GM21390 (cell line): ENCODE results near the gene ACKR4.
"Not testable (repeated sequence)": the region's sequence is repeated elsewhere in the genome, so short reads cannot be mapped to it uniquely, and the experiment has no call there.

Experiments
- ATAC-seq: cut with Tn5 transposase; IDR thresholded peaks from one replicate; pipeline ENCODE4 v1.9.1; 2021; ENCODE audit not compliant: unreplicated experiment

ACKR4 gene

DNA sequence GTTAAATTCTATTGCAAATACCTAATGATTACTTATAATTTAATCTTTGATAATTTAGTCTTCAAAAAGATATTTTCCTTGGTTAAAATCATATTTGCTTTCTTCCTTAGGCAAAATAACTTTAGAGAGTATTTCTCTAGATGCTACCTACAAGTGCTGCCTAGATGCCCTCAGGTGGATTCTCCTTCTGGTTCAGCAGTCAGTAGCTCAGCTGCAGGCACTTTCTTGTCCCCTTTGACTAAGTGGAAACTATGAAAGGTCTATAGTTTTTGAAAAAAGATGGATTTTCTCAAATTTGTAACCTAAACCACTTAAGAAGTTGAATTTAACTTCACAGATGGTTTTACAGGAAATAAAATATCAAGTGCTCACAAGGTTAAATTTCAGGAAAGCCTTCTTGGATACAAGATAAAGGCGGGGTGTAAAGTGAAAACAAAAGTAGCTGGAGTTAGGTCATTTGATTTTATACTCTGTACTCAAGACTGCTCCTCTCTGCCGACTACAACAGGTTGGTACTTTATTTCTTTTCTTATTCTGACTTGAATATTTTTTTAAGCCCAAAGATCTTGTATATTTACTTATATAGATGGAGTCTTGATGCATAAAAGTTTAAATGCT is at the start of gene ACKR4:
Gene ACKR4, plus strand, starts transcription at position 455 of the 618 bp plus-strand sequence. CDS start 3,128 bp downstream, outside the sequence.
- peak; percentile 59 for ATAC-seq

DNA sequence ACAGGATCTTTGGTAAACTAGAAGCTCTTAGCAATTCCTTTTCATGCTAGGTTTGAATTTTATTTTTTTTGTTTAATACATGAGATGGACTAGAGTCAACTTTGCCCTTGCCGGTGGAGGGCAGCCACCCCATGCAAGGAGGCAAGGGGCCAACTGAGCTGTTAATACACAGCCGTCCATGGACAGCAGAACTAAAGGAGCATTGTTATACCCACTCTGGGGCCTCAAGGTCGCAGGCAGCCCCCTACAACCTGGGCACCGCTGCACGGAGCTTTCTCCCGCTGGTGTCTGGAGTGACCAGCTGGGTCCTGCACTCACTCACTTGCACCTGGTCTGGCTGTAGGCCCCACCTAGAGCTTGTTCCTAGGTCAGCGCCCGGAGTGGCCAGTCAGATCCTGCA is 47.9 kb upstream of the ACKR4 start:
- ATAC-seq, result no peak

DNA sequence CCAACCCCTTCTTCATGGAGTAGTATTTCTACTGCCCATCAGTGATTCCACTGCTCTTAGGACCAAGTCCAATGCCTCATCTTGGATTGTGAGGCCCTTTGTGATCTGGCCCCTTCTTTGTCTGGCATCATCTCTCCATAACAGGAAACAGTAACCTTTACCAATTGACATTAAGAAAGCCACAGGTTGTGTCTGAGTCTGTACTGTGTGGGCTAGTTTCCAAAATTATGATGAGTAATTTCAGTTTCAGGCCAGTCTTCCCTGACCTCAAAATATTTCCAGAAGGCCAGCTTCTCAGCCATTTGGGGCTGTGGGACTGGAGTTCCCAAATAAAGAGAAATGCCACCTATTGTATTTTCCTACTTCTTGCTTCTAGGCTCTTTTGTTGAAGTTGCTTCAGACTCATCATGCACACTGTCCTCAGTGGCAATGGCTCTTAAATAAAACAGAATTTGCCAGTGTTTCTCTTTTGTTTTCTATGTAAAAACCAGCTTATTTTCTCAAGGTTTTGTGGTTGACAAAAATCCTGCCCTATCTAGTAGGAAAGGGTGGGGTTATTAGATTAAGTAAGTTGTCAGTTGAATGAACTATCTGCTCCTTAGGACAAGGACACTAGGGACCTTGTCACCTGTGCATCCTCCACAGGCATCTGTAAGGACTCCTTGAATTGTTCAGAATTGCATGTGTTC is 47.0 kb upstream of the ACKR4 start:
- ATAC-seq, result peak; percentile 92

DNA sequence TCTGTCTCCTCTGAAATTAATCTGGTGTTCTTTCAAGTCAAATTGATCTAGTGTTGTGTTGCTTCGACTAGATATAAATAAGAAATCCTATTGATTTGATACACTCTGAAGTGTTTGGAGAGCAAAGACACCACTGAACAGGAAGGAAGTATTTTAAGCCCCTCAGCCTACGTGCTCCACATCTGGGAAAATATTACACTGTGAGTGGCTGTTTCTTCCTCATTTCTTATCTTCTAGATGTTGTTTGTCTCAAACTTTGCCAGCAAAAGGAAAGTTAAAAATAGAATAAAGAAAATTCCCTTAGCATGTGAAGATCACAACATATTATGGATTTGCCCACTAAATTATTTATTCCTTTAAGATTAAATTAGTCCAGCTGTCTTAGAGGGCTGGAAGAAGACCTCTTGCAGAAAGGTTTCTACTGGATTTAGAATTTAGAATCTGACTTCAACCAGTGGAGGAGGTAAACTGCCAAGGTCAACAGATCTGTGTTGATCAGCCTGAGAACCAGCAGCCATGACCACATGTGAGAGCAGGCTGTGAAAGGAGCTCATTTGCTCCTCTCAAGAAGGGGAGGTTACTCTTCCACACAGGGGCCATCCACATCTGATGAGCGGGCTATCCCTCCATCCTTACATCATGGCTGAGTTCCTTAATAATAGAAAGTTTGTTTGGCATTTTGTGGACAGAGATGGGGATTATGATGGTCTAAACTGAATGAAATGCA is 46.3 kb upstream of the ACKR4 start:
- ATAC-seq, result peak; percentile 8

DNA sequence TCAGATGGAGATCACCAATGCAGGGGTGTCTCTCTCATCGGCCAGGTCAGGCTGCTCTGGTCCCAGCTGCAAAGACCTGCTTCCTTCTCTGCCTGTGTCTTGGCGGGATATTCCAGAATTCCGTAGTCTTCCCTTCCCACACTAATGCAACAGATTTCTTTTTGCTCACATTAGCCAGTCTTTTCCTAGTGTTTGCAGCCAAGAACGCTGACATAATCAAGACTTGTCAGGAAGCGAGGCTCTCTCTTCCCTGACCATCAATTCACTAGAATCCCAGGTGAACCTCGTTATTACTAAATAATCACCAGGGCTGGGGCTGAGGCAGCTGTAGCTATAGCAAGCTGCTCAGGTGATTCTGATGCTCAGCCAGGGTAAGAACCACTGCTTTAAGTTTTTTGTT is 43.2 kb upstream of the ACKR4 start:
- ATAC-seq, result no peak

DNA sequence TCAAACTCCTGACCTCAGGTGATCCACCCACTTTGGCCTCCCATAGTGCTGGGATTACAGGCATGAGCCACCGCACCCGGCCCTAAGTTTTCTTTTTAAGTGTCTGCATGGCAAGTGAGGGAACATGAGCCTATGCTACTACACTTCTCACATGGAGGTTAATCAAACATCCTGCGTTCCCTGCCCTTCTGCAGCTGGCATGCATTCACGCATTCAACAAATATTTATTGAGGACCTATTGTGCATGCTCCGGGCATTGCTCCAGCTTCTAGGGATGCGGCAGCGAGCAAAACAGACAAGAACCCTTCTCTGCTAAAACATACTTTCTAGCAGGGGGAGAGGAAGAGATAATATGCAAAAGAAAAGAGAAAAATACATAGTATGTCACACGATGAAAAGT is 42.6 kb upstream of the ACKR4 start:
- no peak for ATAC-seq

DNA sequence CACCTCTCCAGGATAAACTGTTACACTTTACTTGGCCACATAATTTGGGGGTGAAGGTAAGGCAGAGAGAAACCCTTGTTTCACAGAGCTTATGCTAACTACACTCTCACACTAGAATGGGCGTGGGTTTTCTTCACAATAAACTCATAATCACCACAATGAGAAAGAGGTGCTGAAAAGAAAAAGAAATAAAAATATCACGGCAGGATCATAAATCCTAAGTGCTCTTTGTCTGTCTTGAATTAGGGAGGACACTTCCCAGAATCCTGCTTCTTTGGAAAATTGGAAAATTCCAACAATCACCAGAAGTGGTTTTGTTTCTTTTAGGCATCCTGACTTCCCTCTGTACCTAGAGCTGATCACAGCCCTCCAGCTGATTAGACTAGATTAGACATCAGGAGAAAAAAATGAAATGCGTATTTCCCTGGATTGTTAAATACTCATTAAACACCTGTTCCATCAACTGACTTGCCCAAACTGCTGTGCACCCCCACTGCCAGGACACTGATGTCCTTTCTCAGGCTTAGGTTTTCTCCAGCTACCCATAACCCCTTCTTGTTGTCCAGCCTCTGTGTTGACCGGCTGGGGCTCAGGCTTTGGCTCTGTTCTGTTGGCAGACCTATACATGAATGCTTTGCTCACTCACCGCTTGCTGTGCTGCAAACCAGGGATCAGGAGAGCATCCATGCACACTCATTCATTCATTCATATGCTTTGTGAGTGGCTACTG is 41.6 kb upstream of the ACKR4 start:
- no peak for ATAC-seq

DNA sequence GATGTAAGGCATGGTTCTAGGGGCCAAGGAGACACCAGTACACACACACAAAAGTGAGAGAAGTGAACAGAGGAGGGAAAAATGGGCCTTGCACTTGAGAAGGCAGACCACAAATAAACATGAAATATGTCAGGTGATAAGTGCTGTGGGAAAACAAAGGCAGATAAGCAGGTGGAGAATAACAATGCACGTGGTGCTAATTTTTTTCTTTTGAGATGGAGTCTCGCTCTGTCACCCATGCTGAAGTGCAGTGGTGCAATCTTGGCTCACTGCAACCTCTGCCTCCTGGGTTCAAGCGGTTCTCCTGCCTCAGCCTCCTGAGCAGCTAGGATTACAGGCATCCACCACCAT is 41.1 kb upstream of the ACKR4 start:
- ATAC-seq, result not testable (repeated sequence)

DNA sequence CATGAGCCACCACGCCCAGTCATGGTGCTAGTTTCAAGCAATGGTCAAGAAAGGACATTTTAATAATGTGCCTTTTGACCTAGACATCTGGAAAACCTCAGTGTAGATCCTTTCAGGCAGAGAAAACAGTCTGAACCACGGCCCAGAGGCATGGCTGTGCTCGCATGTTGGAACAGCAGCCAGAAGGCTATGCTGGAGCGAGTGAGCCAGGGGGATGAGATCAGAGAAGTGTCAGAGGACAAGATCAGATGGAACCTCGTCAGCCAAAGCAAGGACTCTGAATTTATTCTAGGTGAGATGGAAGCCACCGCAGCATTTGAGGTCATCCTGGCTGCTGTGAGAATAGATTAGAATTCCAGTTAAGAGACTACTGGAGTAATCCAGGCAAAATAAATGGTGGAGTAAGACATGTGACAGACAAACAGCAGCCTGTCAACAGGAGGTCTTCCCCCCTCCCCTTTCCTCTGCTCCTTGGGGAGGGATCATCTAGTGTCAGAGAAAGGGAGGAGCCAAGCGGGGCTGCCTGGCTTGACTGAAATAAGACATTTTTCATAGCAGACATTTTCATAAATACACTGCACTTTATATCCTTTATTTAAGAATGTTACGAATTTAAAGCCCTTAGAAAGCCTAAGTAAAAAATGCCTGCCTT is 40.4 kb upstream of the ACKR4 start:
- no peak for ATAC-seq

DNA sequence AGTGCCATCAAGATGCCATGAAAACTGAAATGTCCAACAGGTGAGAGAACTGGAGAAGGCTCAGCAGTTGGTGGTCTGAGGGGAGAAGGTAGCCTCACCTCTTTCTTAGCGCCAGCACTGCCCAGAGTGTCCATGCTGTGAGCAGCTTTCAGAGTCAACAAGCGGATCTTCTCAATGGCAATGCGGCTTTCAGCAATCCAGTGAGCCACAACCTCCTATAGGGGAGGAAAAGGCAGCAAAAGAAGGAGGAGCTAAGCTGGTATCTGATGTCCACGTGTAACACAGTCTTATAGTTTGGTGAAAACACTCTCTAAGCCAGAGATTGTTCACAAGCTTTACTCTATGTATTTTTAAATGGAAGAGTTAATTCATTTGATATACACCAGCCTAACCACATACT is 36.1 kb upstream of the ACKR4 start:
- no peak for ATAC-seq

DNA sequence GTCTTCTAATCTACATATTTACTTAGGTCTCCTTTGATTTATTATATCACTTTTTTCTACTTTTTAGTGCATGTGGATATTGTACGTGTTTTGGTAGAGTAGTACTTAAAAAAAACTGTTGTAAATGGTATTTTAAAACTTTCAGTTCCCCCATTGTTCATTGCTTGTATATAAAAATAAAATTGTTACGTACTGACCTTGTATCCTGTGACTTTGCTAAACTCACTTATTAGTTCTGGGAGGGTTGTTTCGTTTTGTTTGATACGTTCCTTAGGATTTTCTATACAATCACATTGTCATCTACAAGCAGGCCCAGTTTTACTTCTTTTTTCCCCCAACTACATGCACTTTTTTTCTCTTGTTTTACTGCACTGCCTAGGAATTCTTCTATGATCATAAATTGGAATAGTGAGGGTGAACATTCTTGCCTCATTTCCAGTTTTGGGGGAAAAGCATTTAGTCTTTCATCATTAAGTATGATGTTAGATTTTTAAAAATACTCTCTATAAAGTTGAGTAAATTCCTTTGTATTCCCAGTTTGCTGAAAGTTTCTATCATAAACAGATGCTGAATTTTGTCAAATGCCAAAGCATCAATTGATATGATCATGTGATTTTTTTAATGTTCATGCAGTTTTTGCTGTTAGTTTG is 33.5 kb upstream of the ACKR4 start:
- no peak for ATAC-seq

DNA sequence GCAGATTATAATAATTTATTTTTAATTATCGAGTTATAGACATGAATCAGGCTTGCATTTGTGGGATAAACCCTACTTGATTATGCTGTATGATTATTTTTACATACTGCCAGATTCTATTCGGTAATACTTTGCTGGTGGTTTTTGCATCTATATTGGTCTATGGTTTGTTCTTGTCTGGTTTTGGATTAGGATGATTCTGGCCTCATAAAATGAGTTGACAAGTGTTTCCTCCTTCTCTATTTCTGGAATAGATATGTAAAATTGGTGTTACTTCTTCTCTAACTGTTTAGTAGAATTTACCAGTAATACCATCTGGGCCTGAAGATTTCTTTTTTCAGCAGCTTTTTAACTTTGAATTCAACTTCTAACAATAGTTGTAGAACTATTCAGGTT is 33.0 kb upstream of the ACKR4 start:
- ATAC-seq, result no peak

DNA sequence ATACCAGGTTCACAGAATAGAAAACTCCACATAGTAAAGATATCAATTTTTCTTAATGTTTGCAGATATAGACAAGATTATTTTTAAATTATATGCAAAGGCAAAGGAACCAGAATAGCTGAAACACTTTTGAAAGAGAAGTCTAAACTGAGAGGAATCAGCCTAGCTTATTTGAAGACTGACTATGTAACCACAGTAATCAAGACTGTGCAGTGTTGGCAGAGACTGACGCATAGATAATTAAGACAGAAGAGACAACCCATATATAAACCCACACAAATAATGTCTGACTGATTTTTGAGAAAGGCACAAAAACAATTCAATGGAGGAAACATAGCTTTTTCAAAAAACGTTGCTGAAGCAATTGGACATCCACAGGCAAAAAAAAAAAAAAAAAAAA is 28.6 kb upstream of the ACKR4 start:
- no peak for ATAC-seq

DNA sequence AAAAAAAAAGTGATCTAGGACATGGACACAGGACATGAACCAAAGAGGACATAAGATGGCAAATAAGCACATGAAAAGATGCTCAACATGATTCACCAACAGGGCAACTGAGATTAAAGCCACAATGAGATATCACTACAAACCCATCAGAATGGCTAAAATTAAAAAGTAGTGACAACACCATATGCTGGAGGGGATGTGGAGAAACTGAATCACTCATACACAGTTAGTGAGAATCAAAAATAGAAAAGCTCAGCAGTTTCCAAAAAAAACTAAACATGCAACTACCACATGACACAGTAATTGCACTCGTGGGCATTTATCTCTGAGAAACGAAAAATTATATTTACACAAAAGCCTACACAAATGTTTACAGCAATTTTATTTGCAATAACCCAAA is 27.9 kb upstream of the ACKR4 start:
- no peak for ATAC-seq

DNA sequence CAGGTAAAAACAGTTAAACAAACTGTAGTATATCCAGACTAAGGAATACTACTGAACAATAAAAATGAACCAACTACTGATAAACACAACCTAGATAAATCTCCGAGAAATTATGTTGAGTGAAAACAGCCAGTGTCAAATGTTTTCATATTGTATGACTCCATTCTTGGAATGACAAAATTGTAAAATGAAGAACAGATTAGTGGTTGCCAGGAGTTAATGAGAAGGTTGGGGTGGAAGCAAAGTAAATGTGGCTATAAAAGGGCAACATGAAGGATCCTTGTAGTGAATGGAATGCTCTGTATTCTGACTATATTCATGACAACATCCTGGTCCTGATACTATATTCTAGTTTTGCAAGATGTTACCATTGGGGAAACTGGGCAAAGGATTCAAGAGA is 27.5 kb upstream of the ACKR4 start:
- ATAC-seq, result no peak

DNA sequence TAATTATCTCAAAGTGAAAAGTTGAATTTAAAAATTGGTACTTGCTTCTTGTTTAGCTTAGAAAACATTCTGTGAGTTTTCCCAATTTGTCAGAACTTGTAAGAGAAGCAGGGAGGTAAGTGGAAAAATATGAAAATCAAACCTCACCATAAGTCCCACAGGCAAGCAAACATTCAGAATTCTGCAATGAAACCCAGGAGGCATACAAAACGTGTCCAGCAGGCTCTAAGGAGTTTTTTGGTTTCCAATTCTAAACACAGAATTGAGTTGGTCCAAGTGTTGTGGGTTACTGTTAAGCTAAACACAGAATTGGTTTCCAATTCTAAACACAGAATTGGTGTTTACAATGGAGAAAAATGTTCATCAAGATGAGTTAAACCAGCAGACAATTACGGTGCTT is 27.1 kb upstream of the ACKR4 start:
- no peak for ATAC-seq

DNA sequence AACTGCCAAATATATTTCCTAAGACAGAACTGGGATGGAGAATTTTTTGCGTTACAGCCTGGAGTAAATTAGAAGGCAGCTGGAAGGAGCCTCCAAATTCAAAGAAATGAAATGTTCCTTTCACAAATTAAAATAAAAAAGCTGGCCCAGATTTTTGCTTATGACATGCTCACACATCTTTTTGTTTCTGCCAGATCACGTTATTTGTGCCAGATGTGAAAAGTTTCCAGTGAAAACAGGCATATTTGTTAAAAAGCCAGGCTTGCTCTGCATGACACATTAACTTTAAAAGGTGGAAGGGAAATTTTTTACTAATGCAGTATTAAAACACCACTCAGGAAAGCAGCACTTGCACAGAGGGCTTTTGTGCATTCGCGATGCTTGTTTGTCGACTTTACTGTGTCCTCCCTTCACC is 23.3 kb upstream of the ACKR4 start:
- ATAC-seq, result no peak

DNA sequence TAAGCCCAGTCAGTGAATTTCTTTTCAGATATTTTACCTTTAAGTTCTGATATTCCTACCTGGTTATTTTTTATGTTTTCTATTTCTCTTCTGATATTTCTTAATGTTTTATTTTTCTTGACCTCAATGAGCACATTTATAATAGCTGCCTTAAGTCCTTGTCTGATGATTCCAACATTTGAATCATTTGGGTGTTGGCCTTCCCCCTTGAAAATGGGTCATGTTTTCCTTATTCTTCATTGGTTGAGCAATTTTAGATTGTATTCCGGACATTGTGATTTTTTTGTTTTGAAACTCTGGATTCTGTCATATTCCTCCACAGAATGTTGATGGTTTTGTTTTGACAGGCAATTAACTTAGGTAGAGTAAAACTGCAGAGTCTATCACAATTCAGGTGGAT is 9.7 kb upstream of the ACKR4 start:
- ATAC-seq, result no peak

DNA sequence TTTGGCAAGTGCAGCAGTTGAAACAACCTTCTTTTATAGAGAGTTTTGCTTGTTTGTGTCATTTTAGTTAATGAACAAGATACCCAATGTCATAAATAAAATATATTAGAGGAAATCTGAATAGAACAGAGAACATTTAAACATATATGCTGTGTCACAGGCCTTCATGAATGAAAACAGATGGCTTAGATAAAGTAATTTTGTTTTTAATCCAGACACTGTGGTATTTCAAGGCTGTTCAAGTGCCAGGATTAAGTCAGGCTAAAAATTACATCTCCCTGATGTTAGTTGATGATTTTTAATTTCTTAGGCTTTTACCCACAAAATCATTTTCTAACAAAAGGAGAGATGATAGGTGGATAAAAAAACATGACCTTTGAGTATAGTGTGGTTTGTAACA is 4.9 kb upstream of the ACKR4 start:
- no peak for ATAC-seq

DNA sequence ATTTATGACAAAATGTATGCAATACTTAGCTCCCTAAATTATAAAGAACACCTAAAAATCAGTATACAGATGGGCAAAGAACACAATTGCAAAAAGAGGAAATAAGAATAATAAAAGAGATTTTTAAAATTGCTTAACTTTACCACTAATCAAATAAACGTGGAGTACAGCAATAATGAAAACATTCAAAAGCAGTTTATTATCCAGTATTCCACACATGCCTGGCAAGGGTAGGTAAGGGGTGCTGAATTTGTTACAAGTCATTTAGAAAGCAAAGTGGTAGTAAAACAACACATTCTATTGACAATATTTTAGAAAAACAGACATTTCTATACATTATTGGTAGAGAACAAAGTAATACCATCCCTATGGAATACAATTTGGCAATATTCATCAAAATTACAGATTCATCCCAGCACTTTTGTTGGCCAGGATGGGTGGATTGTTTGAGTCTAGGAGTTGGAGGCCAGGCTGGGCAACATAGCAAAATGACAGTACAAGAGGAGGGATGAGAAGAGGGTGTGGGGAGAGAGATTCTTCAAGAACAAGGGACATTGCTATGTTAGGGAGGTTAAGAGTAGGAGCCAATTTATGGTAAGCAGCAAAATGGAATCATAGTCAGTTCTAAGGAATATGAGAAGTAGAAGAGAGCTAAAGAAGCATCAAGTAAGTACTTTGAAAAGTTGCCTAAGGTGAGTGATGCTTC is 3.7 kb upstream of the ACKR4 start:
- ATAC-seq, result no peak
